Fibroblast of lung (primary cell): ENCODE measurements around the gene OSM. TPM values are rescaled to one million over a fixed set of nuclear protein-coding genes. Genes with fewer than 3 reads are reported as not detected.
A peak's percentile ranks its signal among the peaks of the same experiment; 100 is the strongest.

Experiments used
- DNase-seq, 2 donors: peaks; one replicate each; pipeline versions ENCODE4 v3.0.0 to v3.0.0-alpha.2; 2010; ENCODE audit warnings: low read depth in 2 of 2
- H2AFZ ChIP-seq: 2 replicates; pipeline ENCODE4 v1.5.1; 2012; ENCODE audit warnings: low read length, control low read depth, inconsistent platforms
- H3K27ac ChIP-seq: 2 replicates; pipeline ENCODE4 v1.5.1; 2011; ENCODE audit warnings: low read length, control low read depth; ENCODE audit not compliant: insufficient read depth
- H3K27me3 ChIP-seq: 2 replicates; pipeline ENCODE4 v1.5.1; 2011; ENCODE audit warnings: mild to moderate bottlenecking, low read length; ENCODE audit not compliant: control insufficient read depth, insufficient read depth
- H3K36me3 ChIP-seq: 2 replicates; pipeline ENCODE4 v1.5.1; 2011; ENCODE audit warnings: low read length; ENCODE audit not compliant: control insufficient read depth, insufficient read depth
- H3K4me1 ChIP-seq: 2 replicates; pipeline ENCODE4 v1.5.1; 2011; ENCODE audit warnings: low read length; ENCODE audit not compliant: control insufficient read depth, insufficient read depth; ENCODE audit errors: extremely low read depth
- H3K4me2 ChIP-seq: 2 replicates; pipeline ENCODE4 v1.5.1; 2011; ENCODE audit warnings: low read length, control low read depth; ENCODE audit not compliant: insufficient read depth; ENCODE audit errors: extremely low read depth
- H3K4me3 ChIP-seq, 4 experiments: fragments of 200-600 bp in 1 of 4; sonication (generic) in 1 of 4; replicated peaks in 1 of 4; 2 replicates each; pipeline ENCODE4 v1.5.1; 2011 to 2016; ENCODE audit warnings: low read length in 4 of 4, low read depth in 3 of 4, mild to moderate bottlenecking in 3 of 4, control low read depth in 2 of 4, inconsistent platforms in 1 of 4, mixed read lengths in 1 of 4; ENCODE audit not compliant: insufficient read depth in 1 of 4; ENCODE audit errors: control extremely low read depth in 1 of 4
- H3K79me2 ChIP-seq: 2 replicates; pipeline ENCODE4 v1.5.1; 2012; ENCODE audit warnings: mild to moderate bottlenecking, low read length, inconsistent platforms; ENCODE audit not compliant: control insufficient read depth, insufficient read depth
- H3K9ac ChIP-seq: 2 replicates; pipeline ENCODE4 v1.5.1; 2011; ENCODE audit warnings: mild to moderate bottlenecking, low read length, control low read depth; ENCODE audit not compliant: insufficient read depth
- H3K9me3 ChIP-seq: 2 replicates; pipeline ENCODE4 v1.5.1; 2012; ENCODE audit warnings: low read depth, low read length; ENCODE audit not compliant: control insufficient read depth, insufficient read depth
- H4K20me1 ChIP-seq: 2 replicates; pipeline ENCODE4 v1.5.1; 2011; ENCODE audit warnings: low read length; ENCODE audit not compliant: control insufficient read depth, insufficient read depth; ENCODE audit errors: extremely low read depth
- EZH2 ChIP-seq: IDR thresholded peaks from 2 replicates; pipeline ENCODE4 v1.5.1; 2012; ENCODE audit warnings: low read length, control low read depth, mild to moderate bottlenecking; ENCODE audit errors: missing control alignments
- polyA plus RNA-seq, 2 donors: library from polyadenylated mRNA; depleted of rRNA in 1 of 2; stranded (reverse) in 1 of 2; unstranded in 1 of 2; fragments of >200 nt; gene quantifications; 2 replicates each; pipeline ENCODE4 v1.2.1, GENCODE V29; 2011 to 2012; ENCODE audit warnings: missing spikeins in 1 of 2
- total RNA-seq: library from RNA; depleted of rRNA; stranded (reverse); fragments of >200 nt; gene quantifications from 2 replicates; pipeline ENCODE4 v1.2.1, GENCODE V29; 2014
- TF ChIP-seq, protein P1 (sequence below), 2 donors: IDR thresholded peaks in 1 of 2; conservative IDR thresholded peaks in 1 of 2; 1 replicate in 1 of 2; 2 replicates in 1 of 2; pipeline ENCODE4 v1.5.1; 2011 to 2012; ENCODE audit warnings: low read length in 2 of 2, control low read depth in 1 of 2, inconsistent platforms in 1 of 2, low read depth in 1 of 2, mild to moderate bottlenecking in 1 of 2

OSM gene
- total and polyA plus RNA-seq, 2 donors (not counting 1 experiment from before 2014, with no cell fraction given): not detected

DNA sequence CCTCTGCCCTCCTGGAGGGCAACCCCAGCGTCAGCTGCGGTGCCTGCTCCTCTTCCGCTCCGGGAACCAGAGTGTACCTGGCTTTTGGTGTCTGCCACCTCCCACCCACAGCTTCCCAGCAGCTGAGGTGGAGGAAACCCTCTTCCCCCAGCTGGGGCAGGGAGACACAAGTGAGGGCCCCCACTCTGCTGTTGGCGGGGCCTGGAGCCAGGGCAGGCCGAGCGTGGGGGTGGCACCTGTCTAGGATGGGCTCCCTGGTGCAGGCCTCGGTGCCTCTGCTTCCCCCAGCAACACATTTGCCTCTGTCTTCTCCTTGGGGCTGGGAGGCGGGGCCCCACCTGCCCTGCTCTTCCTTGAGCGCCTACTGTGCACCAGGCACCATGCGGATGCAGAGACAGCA lies 6.4 kb downstream of the OSM start:
- Histone ChIP-seq H3K4me2 (no peak overlapping the region), H3K79me2 (no peaks in the 10 kb centered on the region), H3K27me3 (no peaks in the 10 kb centered on the region), H3K9me3 (no peaks in the 10 kb centered on the region), H3K9ac (no peak overlapping the region), H3K4me3 (no peak overlapping the region), H3K36me3 (no peaks in the 10 kb centered on the region), H3K27ac (no peak overlapping the region), H4K20me1 (no peaks in the 10 kb centered on the region), H3K4me1 (peaks cover 4% of the 10 kb centered on the region), H2AFZ (no peak overlapping the region)
- no peak for DNase-seq
- no peak for TF ChIP-seq EZH2
- TF ChIP-seq, protein P1, sequence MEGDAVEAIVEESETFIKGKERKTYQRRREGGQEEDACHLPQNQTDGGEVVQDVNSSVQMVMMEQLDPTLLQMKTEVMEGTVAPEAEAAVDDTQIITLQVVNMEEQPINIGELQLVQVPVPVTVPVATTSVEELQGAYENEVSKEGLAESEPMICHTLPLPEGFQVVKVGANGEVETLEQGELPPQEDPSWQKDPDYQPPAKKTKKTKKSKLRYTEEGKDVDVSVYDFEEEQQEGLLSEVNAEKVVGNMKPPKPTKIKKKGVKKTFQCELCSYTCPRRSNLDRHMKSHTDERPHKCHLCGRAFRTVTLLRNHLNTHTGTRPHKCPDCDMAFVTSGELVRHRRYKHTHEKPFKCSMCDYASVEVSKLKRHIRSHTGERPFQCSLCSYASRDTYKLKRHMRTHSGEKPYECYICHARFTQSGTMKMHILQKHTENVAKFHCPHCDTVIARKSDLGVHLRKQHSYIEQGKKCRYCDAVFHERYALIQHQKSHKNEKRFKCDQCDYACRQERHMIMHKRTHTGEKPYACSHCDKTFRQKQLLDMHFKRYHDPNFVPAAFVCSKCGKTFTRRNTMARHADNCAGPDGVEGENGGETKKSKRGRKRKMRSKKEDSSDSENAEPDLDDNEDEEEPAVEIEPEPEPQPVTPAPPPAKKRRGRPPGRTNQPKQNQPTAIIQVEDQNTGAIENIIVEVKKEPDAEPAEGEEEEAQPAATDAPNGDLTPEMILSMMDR (conservative IDR thresholded peaks at IDR 0.05 in 1 of 2, IDR thresholded peaks at IDR 0.05 in 1 of 2; ENCODE audit: low read depth in 1 of 2, low read length in 2 of 2): no peak

DNA sequence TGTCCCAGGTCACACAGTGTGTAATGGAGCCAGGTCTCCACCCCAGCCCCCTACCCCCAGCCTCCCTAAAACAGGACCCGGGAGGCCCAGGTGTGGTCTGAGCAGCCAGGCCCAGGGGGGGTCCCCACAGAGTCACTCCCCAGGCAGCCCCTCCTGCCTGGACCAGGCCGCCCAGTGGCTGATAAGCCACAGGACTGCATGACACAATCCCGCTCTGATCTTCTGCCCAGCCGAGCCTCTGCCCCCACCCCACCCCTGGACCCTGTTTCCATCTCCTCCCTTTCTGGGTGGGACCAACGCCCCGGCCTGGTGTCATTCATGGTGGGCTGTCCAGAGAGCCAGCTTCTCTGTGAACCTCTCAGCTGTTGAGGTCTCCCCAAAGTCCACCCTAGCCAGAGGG lies 12.3 kb downstream of the OSM start:
- no peaks in the 10 kb centered on the region for H3K27me3 ChIP-seq
- H3K4me1 ChIP-seq: peaks cover 35% of the 10 kb centered on the region
- TF ChIP-seq EZH2: no peak
- H3K9ac ChIP-seq: no peak overlapping the region
- H3K27ac ChIP-seq: peak overlapping the region; percentile 92
- H3K36me3 ChIP-seq: no peaks in the 10 kb centered on the region
- H3K4me3 ChIP-seq: no peak overlapping the region
- no peaks in the 10 kb centered on the region for H4K20me1 ChIP-seq
- no peaks in the 10 kb centered on the region for H3K79me2 ChIP-seq
- H3K4me2 ChIP-seq: no peak overlapping the region
- no peaks in the 10 kb centered on the region for H3K9me3 ChIP-seq
- no peak for DNase-seq
- no peak overlapping the region for H2AFZ ChIP-seq

DNA sequence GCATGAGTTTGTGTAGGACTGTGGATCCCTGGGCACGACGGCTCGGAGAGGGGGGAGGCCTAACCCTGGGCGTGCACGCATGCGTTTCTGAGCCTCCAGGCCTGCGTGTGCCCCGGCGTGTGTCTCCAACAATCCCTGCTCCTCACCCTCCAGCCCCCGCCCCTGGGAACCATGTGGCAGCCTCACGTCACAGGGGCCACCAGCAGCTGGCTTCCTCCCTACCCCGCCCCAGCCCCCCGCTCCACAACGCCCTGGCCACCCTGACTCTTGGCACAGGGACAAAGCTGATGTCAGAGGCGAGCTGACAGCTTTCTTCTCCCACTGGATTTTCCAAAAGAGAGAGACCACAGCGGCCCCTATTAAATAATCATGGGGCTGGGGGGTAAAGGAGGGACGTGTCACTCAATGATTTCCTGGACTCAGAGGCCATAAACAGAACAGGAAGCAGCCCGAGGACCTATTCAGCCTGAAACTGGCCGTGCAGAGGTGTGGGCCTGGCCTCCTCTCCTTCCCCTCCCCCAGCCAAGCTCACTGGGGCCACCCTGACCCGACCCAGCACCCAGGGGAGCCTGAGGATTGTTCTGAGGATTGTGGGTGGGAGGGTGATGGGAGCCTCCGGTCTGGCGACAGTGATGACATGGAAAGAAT lies 13.3 kb downstream of the OSM start:
- no peaks in the 10 kb centered on the region for H3K79me2 ChIP-seq
- H3K4me2 ChIP-seq: no peak overlapping the region
- DNase-seq: peak; percentile 77 to 82
- H3K9me3 ChIP-seq: no peaks in the 10 kb centered on the region
- peaks cover 42% of the 10 kb centered on the region for H3K4me1 ChIP-seq
- peak overlapping the region; percentile 41 for H2AFZ ChIP-seq
- H3K9ac ChIP-seq: peak overlapping the region; percentile 67
- TF ChIP-seq EZH2: no peak
- TF ChIP-seq, protein P1 (conservative IDR thresholded peaks at IDR 0.05 in 1 of 2, IDR thresholded peaks at IDR 0.05 in 1 of 2; ENCODE audit: low read depth in 1 of 2, low read length in 2 of 2): no peak
- H3K27ac ChIP-seq: peak overlapping the region; percentile 92
- no peaks in the 10 kb centered on the region for H3K27me3 ChIP-seq
- H3K4me3 ChIP-seq: no peak overlapping the region
- no peaks in the 10 kb centered on the region for H4K20me1 ChIP-seq
- no peaks in the 10 kb centered on the region for H3K36me3 ChIP-seq
